ENCODE data around the gene LGALS3BP. TPM values are rescaled to one million over a fixed set of nuclear protein-coding genes. Genes with fewer than 3 reads are reported as not detected.
A peak's percentile ranks its signal among the peaks of the same experiment; 100 is the strongest.

LGALS3BP gene
- total RNA-seq, 1 donor from 2014 or later, result 118 TPM

GRCh38 chr17:79014158-79014758 is 34.5 kb upstream of the LGALS3BP start:
- Histone ChIP-seq H3K4me3 (ENCODE audit: low read depth, low read length) (no peak overlapping the region), H3K27me3 (ENCODE audit: control insufficient read depth, insufficient read depth, low read length) (no peaks in the 10 kb centered on the region), H3K36me3 (ENCODE audit: control insufficient read depth, insufficient read depth, low read length) (no peaks in the 10 kb centered on the region)
- DNase-seq (ENCODE audit: low read depth) (no peak), FAIRE-seq (no peak)
- no peak for TF ChIP-seq CTCF (IDR thresholded peaks at IDR 0.05; ENCODE audit: insufficient read depth, low read length, severe bottlenecking)

- no peak for DNase-seq (ENCODE audit: low read depth)
- FAIRE-seq, result no peak
- H3K4me3 ChIP-seq (ENCODE audit: low read depth, low read length), result no peak overlapping the region
- H3K27me3 ChIP-seq (ENCODE audit: control insufficient read depth, insufficient read depth, low read length), result no peaks in the 10 kb centered on the region
- H3K36me3 ChIP-seq (ENCODE audit: control insufficient read depth, insufficient read depth, low read length), result peaks cover 4% of the 10 kb centered on the region
- TF ChIP-seq CTCF (IDR thresholded peaks at IDR 0.05; ENCODE audit: insufficient read depth, low read length, severe bottlenecking), result no peak
Measured at GRCh38 chr17:79012563-79013134, 32.9 kb upstream of the LGALS3BP start.

GRCh38 chr17:79011451-79012147 is 31.9 kb upstream of the LGALS3BP start:
- TF ChIP-seq CTCF (IDR thresholded peaks at IDR 0.05; ENCODE audit: insufficient read depth, low read length, severe bottlenecking), result no peak

GRCh38 chr17:79010304-79010646 is 30.6 kb upstream of the LGALS3BP start:
- no peak overlapping the region for H3K4me3 ChIP-seq (ENCODE audit: low read depth, low read length)
- TF ChIP-seq CTCF (IDR thresholded peaks at IDR 0.05; ENCODE audit: insufficient read depth, low read length, severe bottlenecking), result no peak
- DNase-seq (ENCODE audit: low read depth) (no peak), FAIRE-seq (no peak)
- no peaks in the 10 kb centered on the region for H3K27me3 ChIP-seq (ENCODE audit: control insufficient read depth, insufficient read depth, low read length)
- H3K36me3 ChIP-seq (ENCODE audit: control insufficient read depth, insufficient read depth, low read length), result peaks cover 6% of the 10 kb centered on the region

More at GRCh38 chr17:79011451-79012147, 31.9 kb upstream of the LGALS3BP start:
- peak; percentile 91 for DNase-seq (ENCODE audit: low read depth)
- Histone ChIP-seq H3K36me3 (ENCODE audit: control insufficient read depth, insufficient read depth, low read length) (peaks cover 6% of the 10 kb centered on the region), H3K27me3 (ENCODE audit: control insufficient read depth, insufficient read depth, low read length) (no peaks in the 10 kb centered on the region), H3K4me3 (ENCODE audit: low read depth, low read length) (no peak overlapping the region)
- FAIRE-seq, result no peak

- DNase-seq (ENCODE audit: low read depth), result peak; percentile 57
Measured at GRCh38 chr17:79009397-79010303, 29.9 kb upstream of the LGALS3BP start, which contains the start of gene CANT1. Gene CANT1, minus strand, starts transcription at chr17:79009764. Its CDS starts 12,142 bp downstream, at chr17:78997622.

More at GRCh38 chr17:79009397-79010303, 29.9 kb upstream of the LGALS3BP start, which contains the start of gene CANT1:
- H3K36me3 ChIP-seq (ENCODE audit: control insufficient read depth, insufficient read depth, low read length), result peaks cover 6% of the 10 kb centered on the region
- peak within 1 kb of the TSS; percentile 89 for H3K4me3 ChIP-seq (ENCODE audit: low read depth, low read length)
- TF ChIP-seq CTCF (IDR thresholded peaks at IDR 0.05; ENCODE audit: insufficient read depth, low read length, severe bottlenecking), result no peak
- no peak for FAIRE-seq
- H3K27me3 ChIP-seq (ENCODE audit: control insufficient read depth, insufficient read depth, low read length), result no peaks in the 10 kb centered on the region

Data from bronchial epithelial cell (primary cell).